Measurements from ENCODE around the gene CRIM1.

CRIM1 gene

GRCh38 chr2:36376319-36376765, 20.8 kb downstream of the CRIM1 start:
- no peak for DNase-seq

- DNase-seq: no peak
Measured at GRCh38 chr2:36376992-36377738, 21.6 kb downstream of the CRIM1 start.

GRCh38 chr2:36379710-36380448, 24.3 kb downstream of the CRIM1 start:
- DNase-seq: no peak

GRCh38 chr2:36380624-36381481, 25.3 kb downstream of the CRIM1 start:
- DNase-seq: no peak

- no peak for DNase-seq
Measured at GRCh38 chr2:36381993-36382392, 26.4 kb downstream of the CRIM1 start.

DNA sequence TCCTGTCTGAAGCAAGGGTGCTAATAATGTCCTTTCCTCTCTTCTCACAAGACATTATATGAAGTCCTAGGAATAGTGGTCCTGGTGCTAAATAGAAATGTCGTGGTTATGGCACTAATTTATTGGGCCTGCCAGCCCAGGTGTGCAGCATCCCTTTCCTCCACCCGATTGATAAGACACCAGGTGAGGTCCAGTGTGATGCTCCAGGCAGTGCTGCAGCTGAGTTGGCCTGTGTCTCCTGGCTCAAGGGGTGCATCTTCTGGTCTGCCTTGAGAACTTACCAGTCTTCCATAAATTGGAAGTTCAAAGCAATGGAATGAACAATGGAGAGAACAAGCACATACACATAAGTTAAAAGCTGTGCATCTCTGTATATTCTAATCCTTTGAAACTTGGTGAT, 26.9 kb downstream of the CRIM1 start:
- no peak for DNase-seq

- DNase-seq: no peak
Measured at GRCh38 chr2:36383726-36384125, 28.1 kb downstream of the CRIM1 start.

- no peak for DNase-seq
Measured at GRCh38 chr2:36384454-36384853, 28.9 kb downstream of the CRIM1 start.

GRCh38 chr2:36385603-36386002, 30.0 kb downstream of the CRIM1 start:
- DNase-seq: no peak

- DNase-seq: no peak
Measured at GRCh38 chr2:36387258-36387916, 31.8 kb downstream of the CRIM1 start.

- DNase-seq: no peak
Measured at GRCh38 chr2:36388472-36388871, 32.9 kb downstream of the CRIM1 start.

DNA sequence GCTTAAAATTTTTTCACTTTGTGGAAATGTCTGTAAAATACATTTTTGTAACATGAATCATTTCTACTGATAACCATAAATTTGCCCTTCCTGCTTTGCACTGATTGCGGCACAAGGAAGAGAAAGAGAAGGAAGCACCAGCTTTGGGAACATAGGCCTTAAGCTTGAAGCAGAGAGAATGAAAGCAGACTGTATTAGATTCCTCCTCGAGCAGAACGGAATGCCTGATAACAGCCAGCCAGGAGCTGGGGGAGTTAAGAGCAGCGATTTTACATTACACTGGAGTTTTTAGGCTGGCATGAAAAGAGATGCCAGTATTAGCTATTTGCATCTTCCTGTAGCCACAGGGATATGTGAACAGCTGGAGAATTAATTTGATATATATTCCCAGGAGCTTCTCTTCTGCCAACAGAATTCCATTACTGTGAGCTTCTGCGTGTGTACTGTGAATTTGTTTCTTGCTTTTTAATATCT, 33.5 kb downstream of the CRIM1 start:
- DNase-seq: no peak

GRCh38 chr2:36389577-36389976, 34.0 kb downstream of the CRIM1 start:
- no peak for DNase-seq

DNA sequence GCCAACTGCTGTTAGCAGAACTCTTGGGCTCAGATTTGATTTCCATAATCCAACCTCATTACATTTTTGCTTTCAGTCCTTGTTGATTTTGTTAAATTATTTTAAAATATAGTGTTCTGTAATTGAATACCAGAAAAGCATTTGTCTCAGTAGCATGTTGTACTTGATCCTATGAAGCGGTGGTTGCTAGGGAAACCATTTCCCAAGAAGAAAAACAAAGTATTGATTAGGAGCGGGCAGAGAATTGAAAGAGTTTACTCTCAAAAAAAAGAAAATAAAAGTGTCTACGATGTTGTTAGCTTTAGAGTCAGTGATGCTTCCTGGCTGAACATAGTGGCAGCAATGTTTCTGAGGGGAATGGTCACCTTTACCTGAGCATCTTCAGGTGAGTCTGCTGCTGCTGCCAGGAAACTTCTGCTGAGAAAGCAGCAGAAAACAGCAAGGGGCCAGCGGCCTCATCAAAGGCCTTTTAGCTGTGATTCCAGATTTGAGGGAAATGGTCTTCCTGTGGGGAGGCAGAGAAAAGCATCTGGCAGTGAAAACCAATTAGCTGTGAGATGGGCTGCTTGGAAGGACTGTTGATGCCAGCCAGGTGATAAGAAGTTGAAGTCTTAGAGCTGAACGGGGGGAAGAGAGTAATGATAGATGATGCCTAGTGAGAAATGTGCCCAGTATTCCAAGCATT, 37.1 kb downstream of the CRIM1 start:
- DNase-seq: no peak

DNA sequence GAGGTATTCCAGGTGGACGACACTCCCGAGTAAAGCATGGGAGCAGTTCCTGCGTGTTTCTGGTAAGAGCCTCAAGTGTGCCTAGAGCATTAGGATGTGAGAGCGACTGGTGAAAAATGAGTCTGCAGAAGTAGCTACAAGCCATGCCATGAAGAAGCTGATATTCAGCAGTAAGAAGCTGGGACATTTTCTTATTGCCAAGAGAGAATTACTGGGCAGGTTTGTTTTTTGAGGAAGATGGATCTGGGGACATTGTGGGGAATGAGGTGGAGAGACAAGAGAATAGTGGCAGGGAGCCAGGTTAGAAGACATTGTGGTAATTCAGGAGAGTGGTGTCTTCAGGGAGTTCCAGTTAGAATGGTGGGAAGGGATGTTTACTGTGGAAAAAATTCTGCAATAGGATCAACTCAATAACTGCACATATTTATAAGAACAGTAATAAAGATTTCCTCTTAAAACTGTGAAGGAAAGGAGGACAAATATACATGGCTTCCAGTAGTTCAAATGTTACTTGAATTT, 38.2 kb downstream of the CRIM1 start:
- no peak for DNase-seq

- DNase-seq: no peak
Measured at GRCh38 chr2:36394804-36395203, 39.2 kb downstream of the CRIM1 start.

- DNase-seq: no peak
Measured at GRCh38 chr2:36395866-36396265, 40.3 kb downstream of the CRIM1 start.

GRCh38 chr2:36396878-36397539, 41.4 kb downstream of the CRIM1 start:
- DNase-seq: no peak

- DNase-seq: peak in 1 of 2 experiments; percentile 1
Measured at GRCh38 chr2:36397728-36398413, 42.3 kb downstream of the CRIM1 start.

- DNase-seq: no peak
Measured at GRCh38 chr2:36399050-36399449, 43.5 kb downstream of the CRIM1 start.

Measured in NCI-H2081 (cell line).